Globus pallidus (tissue), 1 donor: ENCODE measurements around the gene CYBRD1.

ENCODE experiments used
- DNase-seq: peaks from one replicate; pipeline ENCODE4 v3.0.0-alpha.2; 2015; ENCODE audit warnings: low spot score

Gene CYBRD1

GRCh38 chr2:171553858-171554257 is 31.6 kb downstream of the CYBRD1 start:
- peak; percentile 67 for DNase-seq

- DNase-seq, result no peak
Measured at GRCh38 chr2:171554991-171555615, 32.8 kb downstream of the CYBRD1 start.

DNA sequence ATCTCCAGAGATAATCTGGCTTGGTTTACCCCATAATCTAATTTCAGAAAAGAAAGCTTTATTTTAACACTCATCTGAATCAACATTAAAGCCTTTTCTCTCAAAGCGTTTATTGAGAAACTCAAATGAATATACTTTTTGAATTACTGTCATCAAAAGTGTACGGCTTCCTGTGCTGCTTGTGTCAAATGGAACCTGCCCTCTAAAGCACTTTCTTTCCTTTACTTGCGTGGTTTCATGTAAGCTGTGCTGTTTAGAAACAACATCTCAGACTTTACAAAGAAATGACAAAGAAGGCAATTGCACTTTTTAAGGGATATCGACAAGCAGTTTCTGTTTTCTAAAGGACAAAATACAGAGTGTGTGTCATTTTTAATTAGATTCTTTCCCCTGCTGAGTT is 35.1 kb downstream of the CYBRD1 start:
- DNase-seq, result no peak

- DNase-seq, result no peak
Measured at GRCh38 chr2:171563301-171563700, 41.0 kb downstream of the CYBRD1 start.

DNA sequence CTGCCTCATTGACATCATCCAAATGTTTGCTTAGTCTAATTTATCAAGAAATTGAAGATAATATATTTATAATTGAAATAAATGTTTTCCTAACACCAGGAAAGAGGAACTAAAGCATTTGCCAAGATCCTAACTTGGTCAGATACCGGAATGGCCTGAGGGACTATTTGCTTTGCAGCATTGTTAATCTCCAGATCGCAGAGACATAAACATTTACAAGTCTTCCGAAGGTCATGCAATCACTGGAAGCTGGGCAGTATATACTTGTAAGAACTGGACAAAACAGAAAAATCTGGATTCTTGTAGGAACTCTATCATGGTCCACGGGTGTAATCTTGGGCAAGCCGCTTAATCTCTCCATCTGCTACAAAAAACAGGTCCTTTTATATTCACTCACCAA is 42.2 kb downstream of the CYBRD1 start:
- DNase-seq, result no peak

DNA sequence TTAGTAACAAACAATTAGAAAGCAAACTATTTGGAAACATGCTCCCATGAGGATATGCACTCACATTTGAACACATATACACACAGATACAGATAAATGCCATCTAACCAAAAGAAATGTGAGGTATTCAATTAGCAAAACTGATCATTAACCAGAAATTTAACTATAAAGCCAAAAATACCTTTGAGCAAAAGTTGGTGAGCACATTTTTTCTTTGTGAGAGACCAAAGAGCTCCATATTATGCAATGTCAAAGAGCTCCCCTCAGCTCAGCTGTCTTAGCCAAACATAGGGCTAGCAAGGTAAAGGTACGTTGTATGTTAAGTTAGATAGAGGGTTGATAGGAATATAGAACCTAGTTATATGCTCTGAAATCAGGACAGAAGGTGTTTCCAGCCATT is 43.8 kb downstream of the CYBRD1 start:
- no peak for DNase-seq

DNA sequence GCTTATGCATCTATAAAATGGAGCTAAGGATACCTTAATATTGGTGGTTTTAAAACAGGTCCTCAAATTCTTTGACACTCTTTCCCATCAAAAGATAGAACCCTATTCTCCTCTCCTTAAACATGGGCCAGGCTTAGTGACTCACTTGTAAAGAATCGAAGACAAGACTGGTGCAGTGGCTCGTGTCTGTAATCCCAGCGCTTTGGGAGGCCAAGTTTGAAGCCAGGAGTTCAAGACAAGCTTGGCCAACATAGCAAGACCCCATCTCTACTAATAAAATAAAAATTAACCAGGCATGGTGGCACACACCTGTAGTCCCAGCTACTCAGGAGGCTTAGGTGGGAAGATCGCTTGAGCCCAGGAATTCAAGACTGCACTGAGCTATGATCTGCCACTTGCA is 44.5 kb downstream of the CYBRD1 start:
- DNase-seq, result no peak

DNA sequence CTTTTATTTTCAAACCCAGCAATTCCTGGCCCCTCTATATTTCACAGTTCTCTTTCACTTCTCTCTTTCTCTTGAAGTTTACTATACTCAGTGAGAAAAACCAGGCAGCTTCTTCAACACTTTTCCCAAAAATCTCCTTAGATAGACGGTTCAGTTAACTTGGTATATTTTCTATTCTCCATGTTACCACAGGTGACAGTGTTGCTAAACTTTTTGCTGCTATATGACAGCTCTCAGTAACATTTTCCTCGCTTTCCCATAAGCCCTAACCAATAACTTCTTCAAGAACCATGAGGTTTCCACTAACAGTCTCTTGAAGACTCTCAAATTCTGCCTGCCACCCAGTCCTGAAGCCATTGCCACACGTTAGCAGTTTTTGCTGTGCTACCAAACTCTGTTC is 45.8 kb downstream of the CYBRD1 start:
- no peak for DNase-seq

DNA sequence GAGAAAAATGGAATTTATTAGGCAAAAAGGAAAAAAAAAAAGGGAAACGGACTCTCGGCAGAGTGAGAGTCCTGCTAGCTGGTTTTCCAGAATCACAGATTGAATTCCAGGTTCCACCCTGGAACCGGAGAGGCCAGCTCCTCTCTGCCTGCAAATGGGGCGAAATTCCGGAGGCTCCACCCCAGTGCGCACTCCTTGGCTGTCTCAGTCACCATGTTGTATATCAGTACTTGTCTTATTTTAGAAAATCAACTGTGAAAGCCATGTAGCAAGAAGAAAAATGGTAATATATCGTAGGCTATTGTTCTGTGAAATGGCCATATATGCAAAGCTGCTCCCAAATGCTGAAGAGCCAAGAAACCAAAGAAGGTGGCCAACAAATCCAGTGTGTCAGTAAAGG is 49.4 kb downstream of the CYBRD1 start:
- no peak for DNase-seq

DNA sequence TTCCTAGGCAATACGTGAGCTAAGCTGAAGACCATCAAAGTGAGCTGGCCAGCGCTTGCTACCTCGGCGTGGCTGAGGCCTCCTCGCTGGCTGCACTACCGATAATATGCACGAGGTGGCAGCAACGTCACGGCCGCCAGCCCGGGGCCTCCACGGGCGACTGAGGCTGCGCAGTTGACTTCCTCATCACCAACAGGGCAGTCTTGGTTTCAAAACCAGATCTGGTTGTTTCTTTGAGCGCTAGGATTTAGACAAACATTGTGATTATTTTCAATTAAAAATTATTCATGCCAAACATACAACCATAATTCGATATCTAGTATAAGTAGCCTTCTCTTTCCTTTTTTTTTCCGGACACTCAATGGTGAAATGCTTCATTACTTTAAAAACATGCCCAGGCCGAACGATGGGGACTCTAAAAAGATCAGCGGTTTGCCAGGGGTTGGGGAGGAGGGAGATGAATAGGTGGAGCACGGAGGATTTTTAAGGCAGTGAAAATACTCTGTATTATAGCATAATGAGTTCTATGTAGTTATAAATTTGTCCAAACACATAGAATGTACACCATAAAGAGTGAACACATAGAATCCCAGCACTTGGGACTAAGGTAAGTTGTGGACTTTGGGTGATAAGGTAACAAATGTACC is 52.0 kb downstream of the CYBRD1 start:
- peak; percentile 73 for DNase-seq

GRCh38 chr2:171575606-171576005 is 53.3 kb downstream of the CYBRD1 start:
- DNase-seq, result no peak

- no peak for DNase-seq
Measured at GRCh38 chr2:171578127-171578803, 56.0 kb downstream of the CYBRD1 start.

- no peak for DNase-seq
Measured at GRCh38 chr2:171579481-171579880, 57.2 kb downstream of the CYBRD1 start.

- DNase-seq, result no peak
Measured at GRCh38 chr2:171583566-171583965, 61.3 kb downstream of the CYBRD1 start.

DNA sequence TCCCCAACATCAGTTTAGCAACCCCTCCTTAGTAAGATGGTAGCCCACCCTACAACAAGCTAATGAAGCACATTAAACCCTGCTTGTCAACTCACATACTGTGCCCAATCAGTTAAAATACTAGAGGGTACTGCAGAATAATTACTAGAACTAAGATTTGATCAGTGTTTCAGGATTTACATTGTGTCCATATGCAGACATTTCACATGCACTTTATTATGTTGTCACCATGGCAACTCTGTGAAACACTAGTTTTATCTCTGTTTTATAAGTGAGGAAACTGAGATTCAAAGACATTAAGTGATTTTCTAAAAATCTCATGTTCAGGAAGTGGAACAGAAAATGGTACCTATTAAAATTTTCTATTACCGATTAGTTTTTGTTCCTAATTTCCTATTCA is 61.7 kb downstream of the CYBRD1 start:
- DNase-seq, result no peak

- no peak for DNase-seq
Measured at GRCh38 chr2:171587132-171587531, 64.9 kb downstream of the CYBRD1 start.

DNA sequence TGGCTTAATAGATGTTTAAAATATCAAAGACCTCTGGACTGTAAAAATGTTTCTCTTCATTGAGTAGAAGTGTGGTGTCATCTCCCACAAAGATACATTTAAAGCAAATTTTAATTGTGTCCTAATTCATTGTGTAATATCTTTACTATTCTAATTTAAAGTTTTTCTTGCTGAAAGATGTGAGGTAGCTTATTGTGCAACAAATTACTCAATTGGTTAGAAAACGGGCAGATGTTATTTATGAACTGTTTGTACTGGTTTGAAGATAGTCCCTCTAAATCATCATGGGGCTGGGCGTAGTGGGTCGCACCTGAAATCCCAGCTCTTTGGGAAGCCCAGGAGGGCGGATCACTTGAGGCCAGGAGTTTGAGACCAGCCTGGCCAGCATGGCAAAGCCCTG is 65.3 kb downstream of the CYBRD1 start:
- no peak for DNase-seq

DNA sequence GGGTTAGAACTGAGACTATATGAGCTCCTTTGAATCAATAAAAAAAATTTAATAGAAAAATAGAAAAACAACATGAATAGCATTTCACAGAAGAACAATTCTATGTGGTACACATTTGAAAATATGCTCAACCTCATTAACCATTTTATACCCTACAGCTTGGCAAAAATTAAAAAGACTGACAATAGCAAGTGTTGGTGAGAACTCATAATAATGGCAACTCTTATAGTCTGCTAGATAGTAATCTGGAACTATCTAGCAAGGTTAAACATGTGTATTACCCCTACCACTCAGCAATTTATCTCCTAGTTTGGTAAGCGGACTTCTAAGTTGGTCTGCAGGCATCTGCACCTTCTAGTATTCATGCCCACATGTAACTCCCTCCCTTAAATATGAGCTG is 67.8 kb downstream of the CYBRD1 start:
- no peak for DNase-seq

GRCh38 chr2:171592036-171592555 is 69.8 kb downstream of the CYBRD1 start:
- no peak for DNase-seq

DNA sequence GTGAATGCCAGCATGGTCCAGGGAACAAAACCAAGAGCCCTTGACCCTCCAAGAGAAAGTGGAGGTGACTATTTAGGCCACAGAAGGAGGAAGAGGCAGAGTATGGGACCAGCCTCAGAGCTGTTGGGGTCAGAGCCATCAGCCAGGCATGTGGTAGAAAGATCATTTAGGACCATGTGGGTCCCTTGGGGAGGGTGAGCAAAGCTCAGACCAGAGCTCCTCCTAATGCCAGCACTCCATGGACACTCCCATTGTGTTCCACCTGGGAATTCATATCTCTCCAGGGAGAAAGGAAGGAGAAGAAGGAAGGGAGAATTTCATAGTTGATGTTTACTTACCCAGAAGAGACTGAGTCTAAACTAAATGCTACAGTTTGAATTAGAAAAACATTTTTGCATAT is 73.2 kb downstream of the CYBRD1 start:
- no peak for DNase-seq

DNA sequence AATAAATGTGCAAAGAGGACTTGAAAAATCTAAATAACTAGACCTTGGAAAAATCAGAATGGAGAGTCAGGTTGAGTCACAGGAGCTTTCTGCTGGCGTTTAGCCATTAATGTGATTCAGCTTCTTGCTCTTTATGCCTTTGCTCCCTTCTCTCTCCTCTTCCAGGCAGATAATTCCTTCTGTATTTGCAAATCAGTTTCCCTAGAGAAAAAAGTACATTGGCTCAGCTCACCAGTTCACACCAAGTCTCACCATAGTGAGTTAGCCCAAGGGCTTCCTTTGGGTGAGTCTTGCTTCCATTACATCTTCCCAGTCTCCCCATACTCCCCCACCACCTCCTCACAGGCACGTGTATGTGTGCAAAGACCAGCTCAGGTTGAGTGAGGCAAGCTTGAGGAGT is 73.6 kb downstream of the CYBRD1 start:
- DNase-seq, result no peak

DNA sequence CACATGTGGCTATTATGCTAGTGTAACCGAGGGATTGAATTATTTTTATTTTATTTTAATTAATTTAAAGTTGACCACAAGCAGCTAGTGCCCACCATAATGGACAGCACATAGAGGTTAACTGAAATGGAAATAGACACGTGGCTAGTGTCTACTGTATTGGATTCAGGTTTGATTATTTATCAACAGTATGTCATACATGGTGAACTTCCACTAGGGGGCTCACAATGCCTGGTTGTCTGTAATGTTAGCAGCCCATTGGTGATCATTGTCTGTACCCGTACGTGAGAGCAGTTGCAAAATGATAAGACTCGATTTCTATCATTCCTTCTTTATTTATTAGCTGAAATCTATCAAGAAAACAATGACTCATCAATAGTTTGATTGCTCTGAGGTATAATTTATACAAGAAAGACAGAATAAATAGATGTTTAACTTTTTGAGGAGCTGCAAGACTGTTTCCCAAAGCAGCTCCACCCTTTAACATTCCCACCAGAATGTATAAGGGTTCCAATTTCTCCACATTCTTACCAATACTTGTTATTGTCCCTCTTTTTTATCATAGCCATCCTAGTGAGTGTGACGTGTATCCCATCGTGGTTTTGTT is 76.5 kb downstream of the CYBRD1 start:
- DNase-seq, result peak; percentile 80

- DNase-seq, result no peak
Measured at GRCh38 chr2:171600126-171600525, 77.9 kb downstream of the CYBRD1 start.
